K562 (cell line): ENCODE results near the gene ERCC1. TPM values are rescaled to one million over a fixed set of nuclear protein-coding genes. Genes with fewer than 3 reads are reported as not detected.
A peak's percentile ranks its signal among the peaks of the same experiment; 100 is the strongest.

Experiments
- ASH1L ChIP-seq: fragments of 450-650 bp; IDR thresholded peaks from 2 replicates; pipeline ENCODE4 v1.6.1; 2018; ENCODE audit warnings: borderline replicate concordance, mild to moderate bottlenecking, low read depth; ENCODE audit not compliant: partially characterized antibody
- CBFA2T3 ChIP-seq: fragments of 450-650 bp; IDR thresholded peaks from 2 replicates; pipeline ENCODE4 v1.6.1; 2017
- CREB1 ChIP-seq, 2 experiments: sonication (generic) in 1 of 2; formaldehyde crosslinking in 1 of 2; IDR thresholded peaks; 2 replicates each; pipeline versions ENCODE4 v1.6.1 to v1.8.0; 2012 to 2022; ENCODE audit warnings: inconsistent platforms in 1 of 2, mild to moderate bottlenecking in 1 of 2, missing genetic modification reagents in 1 of 2, moderate library complexity in 1 of 2
- ETV6 ChIP-seq, 3 experiments: fragments of 150-350 bp in 1 of 3; sonication (generic) in 1 of 3; formaldehyde crosslinking in 1 of 3; IDR thresholded peaks; 2 replicates each; pipeline versions ENCODE4 v1.6.1 to v1.8.0; 2014 to 2022; ENCODE audit warnings: borderline replicate concordance in 2 of 3, low read depth in 2 of 3, antibody characterized with exemption in 1 of 3, low read length in 1 of 3, mild to moderate bottlenecking in 1 of 3, missing genetic modification reagents in 1 of 3
- FOXM1 ChIP-seq, 2 experiments: fragments of 450-650 bp in 1 of 2; sonication (generic) in 1 of 2; formaldehyde crosslinking in 1 of 2; IDR thresholded peaks; 2 replicates each; pipeline versions ENCODE4 v1.6.1 to v1.9.0; 2017 to 2022; ENCODE audit warnings: low read depth in 2 of 2, mild to moderate bottlenecking in 2 of 2, missing genetic modification reagents in 1 of 2, moderate library complexity in 1 of 2
- JUNB ChIP-seq: fragments of 450-650 bp; formaldehyde crosslinking; conservative IDR thresholded peaks from 2 replicates; pipeline ENCODE4 v1.4.0; 2020; ENCODE audit warnings: mild to moderate bottlenecking
- KLF13 ChIP-seq: fragments of 450-650 bp; IDR thresholded peaks from 2 replicates; pipeline ENCODE4 v1.6.1; 2016; ENCODE audit warnings: missing genetic modification characterization, low read depth, mild to moderate bottlenecking, missing compliant biosample characterization, moderate library complexity, borderline replicate concordance
- MAFF ChIP-seq: IDR thresholded peaks from 2 replicates; pipeline ENCODE4 v1.6.1; 2012; ENCODE audit warnings: low read length, improper control_type of control experiment
- MBD2 ChIP-seq: sonication (generic); IDR thresholded peaks from 2 replicates; pipeline ENCODE4 v1.6.1; 2016; ENCODE audit warnings: low read depth, borderline replicate concordance
- NR1H2 ChIP-seq: sonication (generic); formaldehyde crosslinking; IDR thresholded peaks from 2 replicates; pipeline ENCODE4 v1.4.0; 2020; ENCODE audit warnings: mild to moderate bottlenecking, missing genetic modification reagents
- NR2F6 ChIP-seq: fragments of 450-650 bp; formaldehyde crosslinking; IDR thresholded peaks from 2 replicates; pipeline ENCODE4 v1.4.0; 2020; ENCODE audit warnings: mild to moderate bottlenecking
- PHF20 ChIP-seq: fragments of 450-650 bp; IDR thresholded peaks from 2 replicates; pipeline ENCODE4 v1.6.1; 2018; ENCODE audit not compliant: partially characterized antibody
- POLR2AphosphoS2 ChIP-seq: IDR thresholded peaks from 2 replicates; pipeline ENCODE4 v1.6.1; 2012; ENCODE audit warnings: low read length, improper control_type of control experiment
- RAD51 ChIP-seq: fragments of 450-650 bp; IDR thresholded peaks from 2 replicates; pipeline ENCODE4 v1.7.1; 2016; ENCODE audit warnings: low read depth, mild to moderate bottlenecking, borderline replicate concordance
- RNF2 ChIP-seq: sonication (generic); IDR thresholded peaks from 2 replicates; pipeline ENCODE4 v1.6.1; 2016
- TAF1 ChIP-seq: IDR thresholded peaks from 2 replicates; pipeline ENCODE4 v1.6.1; 2011; ENCODE audit warnings: mild to moderate bottlenecking, low read length, moderate library complexity; ENCODE audit not compliant: insufficient read depth, control insufficient read depth, severe bottlenecking; ENCODE audit errors: extremely low read depth
- TCF7 ChIP-seq: sonication (generic); IDR thresholded peaks from 2 replicates; pipeline ENCODE4 v1.6.1; 2016; ENCODE audit warnings: antibody characterized with exemption, borderline replicate concordance
- ZNF311 ChIP-seq: fragments of 250-450 bp; sonication (Bioruptor Pico); IDR thresholded peaks from 2 replicates; pipeline ENCODE4 v1.4.0; 2020; ENCODE audit warnings: mild to moderate bottlenecking, moderate library complexity
- ZNF644 ChIP-seq: fragments of 200-800 bp; sonication (Bioruptor generic); IDR thresholded peaks from 2 replicates; pipeline ENCODE4 v1.6.1; 2016; ENCODE audit warnings: low read depth, missing genetic modification characterization, missing compliant biosample characterization
- polyA plus RNA-seq, 8 experiments: library from polyadenylated mRNA; depleted of rRNA in 4 of 8; stranded (reverse) in 5 of 8; unstranded in 3 of 8; fragments of >200 nt; fragmentation: Nextera tagmentation in 2 of 8; fragmentation: Illumina TruSeq in 1 of 8; extraction: Ambion mirVana in 2 of 8; extraction: Trizol in 1 of 8; gene quantifications; 2 replicates each; pipeline versions ENCODE4 v1.2.1 to v1.2.3, GENCODE V29; 2011 to 2014; ENCODE audit warnings: inconsistent platforms in 1 of 8, missing spikeins in 1 of 8
- total RNA-seq, 7 experiments: library from RNA; depleted of rRNA in 6 of 7; stranded (reverse); fragments of >200 nt in 6 of 7; fragmentation: Illumina TruSeq in 2 of 7; extraction: Trizol in 2 of 7; gene quantifications; 2 replicates each; pipeline versions ENCODE4 v1.2.1 to v1.2.3, GENCODE V29; 2011 to 2021; ENCODE audit warnings: low replicate concordance in 1 of 7
- TF ChIP-seq, protein P1 (sequence below): fragments of 450-650 bp; IDR thresholded peaks from 2 replicates; pipeline ENCODE4 v1.6.1; 2018; ENCODE audit warnings: mild to moderate bottlenecking, low read depth; ENCODE audit not compliant: partially characterized antibody
- TF ChIP-seq, protein P2 (sequence below): fragments of 250-450 bp; sonication (Bioruptor Pico); IDR thresholded peaks from 2 replicates; pipeline ENCODE4 v1.4.0; 2020; ENCODE audit warnings: mild to moderate bottlenecking, moderate library complexity
- TF ChIP-seq, protein P3 (sequence below): fragments of 250-450 bp; sonication (Bioruptor Pico); IDR thresholded peaks from 2 replicates; pipeline ENCODE4 v1.8.0; 2021; ENCODE audit warnings: moderate library complexity, mild to moderate bottlenecking, inconsistent platforms

The ERCC1 gene
- total and polyA plus RNA-seq, 9 of the 15 experiments (the other 6 are each of a cell fraction or from before 2014, with no cell fraction given): 9.3 to 92.6 (median 60.0) TPM

DNA sequence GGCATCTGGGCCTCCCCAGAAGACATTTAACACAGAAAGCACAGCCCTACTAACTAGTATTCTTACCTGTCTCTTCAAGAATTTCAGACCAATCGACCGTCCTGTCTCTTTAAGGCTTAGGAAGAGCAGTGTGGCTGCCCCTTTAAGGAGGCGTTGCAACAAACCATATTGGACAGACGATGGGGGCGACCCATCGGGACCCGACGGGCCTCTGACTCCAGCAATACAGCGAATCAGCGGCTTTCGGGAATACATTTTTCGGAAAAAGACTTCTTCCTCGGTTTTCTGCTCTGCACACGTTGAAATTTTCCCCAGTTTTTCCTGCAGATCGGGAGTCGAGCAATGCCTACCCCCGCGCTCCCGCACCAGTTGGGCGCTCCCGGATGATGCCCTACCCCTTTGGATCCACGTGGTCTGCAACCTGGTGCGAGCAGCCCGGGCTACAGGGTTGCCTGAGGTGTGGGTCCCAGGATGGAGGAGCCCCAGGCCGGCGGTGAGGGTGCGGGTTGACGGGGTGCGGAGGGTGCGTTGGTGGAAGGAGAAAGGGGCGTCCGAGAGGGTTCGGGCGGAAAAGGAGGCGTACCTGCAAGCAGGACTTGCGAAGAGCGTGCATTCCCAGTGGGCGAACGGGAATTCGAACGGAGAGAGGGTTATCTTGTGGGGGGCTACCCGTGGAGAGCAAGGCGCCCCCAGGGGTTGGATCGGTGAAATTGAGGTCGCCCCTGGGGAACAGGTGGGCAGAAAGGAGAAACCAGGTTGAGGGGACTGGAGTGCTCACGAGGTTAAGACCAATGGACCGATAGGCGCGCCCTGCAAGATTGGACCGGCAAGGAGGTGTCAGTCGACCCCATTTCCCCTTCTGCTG, 17.3 kb downstream of the ERCC1 start, which contains the start of gene POLR1G (continued):
- TF ChIP-seq, protein P1, sequence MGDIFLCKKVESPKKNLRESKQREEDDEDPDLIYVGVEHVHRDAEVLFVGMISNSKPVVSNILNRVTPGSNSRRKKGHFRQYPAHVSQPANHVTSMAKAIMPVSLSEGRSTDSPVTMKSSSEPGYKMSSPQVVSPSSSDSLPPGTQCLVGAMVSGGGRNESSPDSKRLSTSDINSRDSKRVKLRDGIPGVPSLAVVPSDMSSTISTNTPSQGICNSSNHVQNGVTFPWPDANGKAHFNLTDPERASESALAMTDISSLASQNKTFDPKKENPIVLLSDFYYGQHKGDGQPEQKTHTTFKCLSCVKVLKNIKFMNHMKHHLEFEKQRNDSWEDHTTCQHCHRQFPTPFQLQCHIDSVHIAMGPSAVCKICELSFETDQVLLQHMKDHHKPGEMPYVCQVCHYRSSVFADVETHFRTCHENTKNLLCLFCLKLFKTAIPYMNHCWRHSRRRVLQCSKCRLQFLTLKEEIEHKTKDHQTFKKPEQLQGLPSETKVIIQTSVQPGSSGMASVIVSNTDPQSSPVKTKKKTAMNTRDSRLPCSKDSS: no peak
- TF ChIP-seq ASH1L: peak; percentile 93
- peak; percentile 76 for TF ChIP-seq RAD51
- TF ChIP-seq ETV6 (IDR thresholded peaks at IDR 0.05; ENCODE audit: borderline replicate concordance in 1 of 2, low read depth in 2 of 2, low read length in 1 of 2): 0 out of 4 replicates have a peak, but pooled peaks of 1 of the 2 experiments have one; percentile 18
- no peak for TF ChIP-seq ETV6 (CRISPR knock-in tag; IDR thresholded peaks at IDR 0.05; ENCODE audit: borderline replicate concordance)
- peak; percentile 44; the same call in 1 of the 2 replicates for TF ChIP-seq POLR2AphosphoS2
- TF ChIP-seq TAF1: peak; percentile 54
- TF ChIP-seq ZNF311 (CRISPR knock-in tag): no peak
- TF ChIP-seq ZNF644 (tag): no peak
- TF ChIP-seq RNF2: peak; percentile 91
- TF ChIP-seq MBD2: peak; percentile 97
- TF ChIP-seq FOXM1 (IDR thresholded peaks at IDR 0.05; ENCODE audit: low read depth): peak; percentile 100
- no peak for TF ChIP-seq FOXM1 (CRISPR knock-in tag; IDR thresholded peaks at IDR 0.05; ENCODE audit: low read depth)
- TF ChIP-seq PHF20: peak; percentile 47
- TF ChIP-seq NR2F6 (CRISPR knock-in tag): no peak
- peak; percentile 90 for TF ChIP-seq KLF13
- TF ChIP-seq JUNB (CRISPR knock-in tag): no peak
- TF ChIP-seq TCF7: no peak
- TF ChIP-seq CREB1 (IDR thresholded peaks at IDR 0.05): peak; percentile 65
- peak; percentile 61; the same call in 1 of the 2 replicates for TF ChIP-seq CREB1 (CRISPR knock-in tag; IDR thresholded peaks at IDR 0.05)
- TF ChIP-seq, protein P2, sequence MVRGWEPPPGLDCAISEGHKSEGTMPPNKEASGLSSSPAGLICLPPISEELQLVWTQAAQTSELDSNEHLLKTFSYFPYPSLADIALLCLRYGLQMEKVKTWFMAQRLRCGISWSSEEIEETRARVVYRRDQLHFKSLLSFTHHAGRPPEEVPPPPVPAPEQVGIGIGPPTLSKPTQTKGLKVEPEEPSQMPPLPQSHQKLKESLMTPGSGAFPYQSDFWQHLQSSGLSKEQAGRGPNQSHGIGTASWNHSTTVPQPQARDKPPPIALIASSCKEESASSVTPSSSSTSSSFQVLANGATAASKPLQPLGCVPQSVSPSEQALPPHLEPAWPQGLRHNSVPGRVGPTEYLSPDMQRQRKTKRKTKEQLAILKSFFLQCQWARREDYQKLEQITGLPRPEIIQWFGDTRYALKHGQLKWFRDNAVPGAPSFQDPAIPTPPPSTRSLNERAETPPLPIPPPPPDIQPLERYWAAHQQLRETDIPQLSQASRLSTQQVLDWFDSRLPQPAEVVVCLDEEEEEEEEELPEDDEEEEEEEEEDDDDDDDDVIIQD (CRISPR knock-in tag): no peak
- TF ChIP-seq, protein P3, sequence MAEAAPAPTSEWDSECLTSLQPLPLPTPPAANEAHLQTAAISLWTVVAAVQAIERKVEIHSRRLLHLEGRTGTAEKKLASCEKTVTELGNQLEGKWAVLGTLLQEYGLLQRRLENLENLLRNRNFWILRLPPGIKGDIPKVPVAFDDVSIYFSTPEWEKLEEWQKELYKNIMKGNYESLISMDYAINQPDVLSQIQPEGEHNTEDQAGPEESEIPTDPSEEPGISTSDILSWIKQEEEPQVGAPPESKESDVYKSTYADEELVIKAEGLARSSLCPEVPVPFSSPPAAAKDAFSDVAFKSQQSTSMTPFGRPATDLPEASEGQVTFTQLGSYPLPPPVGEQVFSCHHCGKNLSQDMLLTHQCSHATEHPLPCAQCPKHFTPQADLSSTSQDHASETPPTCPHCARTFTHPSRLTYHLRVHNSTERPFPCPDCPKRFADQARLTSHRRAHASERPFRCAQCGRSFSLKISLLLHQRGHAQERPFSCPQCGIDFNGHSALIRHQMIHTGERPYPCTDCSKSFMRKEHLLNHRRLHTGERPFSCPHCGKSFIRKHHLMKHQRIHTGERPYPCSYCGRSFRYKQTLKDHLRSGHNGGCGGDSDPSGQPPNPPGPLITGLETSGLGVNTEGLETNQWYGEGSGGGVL: no peak
- TF ChIP-seq MAFF: peak; percentile 79
- TF ChIP-seq CBFA2T3: peak; percentile 19; the same call in 1 of the 2 replicates
- TF ChIP-seq NR1H2 (CRISPR knock-in tag): no peak; the same call in 1 of the 2 replicates
